Brain microvascular endothelial cell (primary cell): Measurements from ENCODE around the gene PCGF6.

Experiments used
- DNase-seq: peaks from one replicate; pipeline ENCODE4 v3.0.0-alpha.2; 2020
- H3K27ac ChIP-seq: fragments of 250-450 bp; sonication (Bioruptor Pico); 2 replicates; pipeline ENCODE4 v1.5.1; 2020; ENCODE audit warnings: mild to moderate bottlenecking, moderate library complexity
- H3K27me3 ChIP-seq: fragments of 250-450 bp; sonication (Bioruptor Pico); replicated peaks from 2 replicates; pipeline ENCODE4 v1.5.1; 2020; ENCODE audit warnings: mild to moderate bottlenecking
- H3K36me3 ChIP-seq: fragments of 250-450 bp; sonication (Bioruptor Pico); replicated peaks from 2 replicates; pipeline ENCODE4 v1.5.1; 2020; ENCODE audit warnings: mild to moderate bottlenecking
- H3K4me3 ChIP-seq: 2 replicates; pipeline ENCODE4 v1.5.1; 2011; ENCODE audit warnings: low read depth, mild to moderate bottlenecking, control low read depth, low read length, moderate library complexity
- in situ Hi-C: cut with HindIII; loops from 2 replicates; pipeline ENCODE4 v1.10.0; 2017; ENCODE audit warnings: low sequenced_read_pairs, low pct_ligation_motif_present
- TF ChIP-seq, protein P1 (sequence below): IDR thresholded peaks from 2 replicates; pipeline ENCODE4 v1.5.1; 2011; ENCODE audit warnings: low read depth, mild to moderate bottlenecking, moderate library complexity, low read length, control low read depth, inconsistent platforms; ENCODE audit errors: missing control alignments

The PCGF6 gene

DNA sequence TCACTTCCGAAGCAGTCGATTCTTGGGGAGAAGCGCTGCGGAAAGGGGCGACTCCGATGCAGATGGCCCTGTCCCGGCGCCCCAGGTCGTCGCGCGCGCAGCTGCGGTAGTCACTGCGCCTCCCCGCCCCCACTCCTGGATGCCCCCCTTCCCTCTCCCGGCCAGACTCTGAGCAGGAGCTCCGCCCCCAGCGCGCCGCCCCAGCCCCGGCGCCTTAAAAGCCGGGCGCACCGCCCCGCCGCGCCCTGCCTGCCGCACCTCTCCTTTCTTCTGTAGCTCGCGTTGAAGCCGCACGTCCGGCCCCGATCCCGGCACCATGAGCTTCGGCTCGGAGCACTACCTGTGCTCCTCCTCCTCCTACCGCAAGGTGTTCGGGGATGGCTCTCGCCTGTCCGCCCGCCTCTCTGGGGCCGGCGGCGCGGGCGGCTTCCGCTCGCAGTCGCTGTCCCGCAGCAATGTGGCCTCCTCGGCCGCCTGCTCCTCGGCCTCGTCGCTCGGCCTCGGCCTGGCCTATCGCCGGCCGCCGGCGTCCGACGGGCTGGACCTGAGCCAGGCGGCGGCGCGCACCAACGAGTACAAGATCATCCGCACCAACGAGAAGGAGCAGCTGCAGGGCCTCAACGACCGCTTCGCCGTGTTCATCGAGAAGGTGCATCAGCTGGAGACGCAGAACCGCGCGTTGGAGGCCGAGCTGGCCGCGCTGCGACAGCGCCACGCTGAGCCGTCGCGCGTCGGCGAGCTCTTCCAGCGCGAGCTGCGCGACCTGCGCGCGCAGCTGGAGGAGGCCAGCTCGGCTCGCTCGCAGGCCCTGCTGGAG is 73.8 kb downstream of the PCGF6 start, which contains the start of gene INA:
Gene INA (plus strand): TSS at position 243 of the 817 bp plus-strand sequence. CDS start 74 bp downstream, at position 317.
- TF ChIP-seq, protein P1, sequence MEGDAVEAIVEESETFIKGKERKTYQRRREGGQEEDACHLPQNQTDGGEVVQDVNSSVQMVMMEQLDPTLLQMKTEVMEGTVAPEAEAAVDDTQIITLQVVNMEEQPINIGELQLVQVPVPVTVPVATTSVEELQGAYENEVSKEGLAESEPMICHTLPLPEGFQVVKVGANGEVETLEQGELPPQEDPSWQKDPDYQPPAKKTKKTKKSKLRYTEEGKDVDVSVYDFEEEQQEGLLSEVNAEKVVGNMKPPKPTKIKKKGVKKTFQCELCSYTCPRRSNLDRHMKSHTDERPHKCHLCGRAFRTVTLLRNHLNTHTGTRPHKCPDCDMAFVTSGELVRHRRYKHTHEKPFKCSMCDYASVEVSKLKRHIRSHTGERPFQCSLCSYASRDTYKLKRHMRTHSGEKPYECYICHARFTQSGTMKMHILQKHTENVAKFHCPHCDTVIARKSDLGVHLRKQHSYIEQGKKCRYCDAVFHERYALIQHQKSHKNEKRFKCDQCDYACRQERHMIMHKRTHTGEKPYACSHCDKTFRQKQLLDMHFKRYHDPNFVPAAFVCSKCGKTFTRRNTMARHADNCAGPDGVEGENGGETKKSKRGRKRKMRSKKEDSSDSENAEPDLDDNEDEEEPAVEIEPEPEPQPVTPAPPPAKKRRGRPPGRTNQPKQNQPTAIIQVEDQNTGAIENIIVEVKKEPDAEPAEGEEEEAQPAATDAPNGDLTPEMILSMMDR: no peak
- no peaks in the 10 kb centered on the region for H3K36me3 ChIP-seq
- DNase-seq: no peak
- in situ Hi-C loops: no loop called here
- H3K27ac ChIP-seq: no peak within 1 kb of the TSS
- H3K27me3 ChIP-seq: peaks cover 18% of the 10 kb centered on the region
- peak within 1 kb of the TSS; percentile 37 for H3K4me3 ChIP-seq

DNA sequence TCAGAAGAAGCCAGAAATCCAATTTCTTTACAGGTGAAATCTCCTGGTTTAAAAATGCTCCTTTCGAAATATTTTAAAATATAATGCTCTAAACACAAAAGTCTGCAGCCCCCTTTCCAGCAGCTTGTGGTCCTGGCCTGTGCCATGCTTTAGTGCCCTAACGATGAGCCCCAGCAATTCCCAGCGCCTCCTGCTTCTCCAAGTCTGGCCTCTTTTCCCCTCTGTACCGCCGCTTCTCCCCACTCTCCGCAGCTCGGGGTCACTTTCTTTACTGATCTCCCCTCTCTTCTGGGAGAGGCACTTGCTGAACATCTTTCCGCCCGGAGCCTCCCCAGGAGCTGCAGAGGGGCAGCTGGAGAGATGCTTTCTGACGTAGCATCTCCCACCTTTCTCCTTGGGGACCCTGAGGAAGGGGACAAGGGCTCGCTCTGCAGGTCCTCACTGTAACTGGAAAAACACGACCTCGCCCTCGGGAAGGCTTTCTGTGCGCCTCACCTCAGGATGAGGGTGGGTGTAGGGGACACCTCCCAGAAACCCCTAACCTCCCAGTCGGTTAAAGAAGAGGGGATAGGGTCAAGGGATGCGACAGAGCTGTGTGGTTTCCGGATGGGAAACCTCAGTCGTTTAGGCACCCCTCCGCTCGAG is 74.6 kb downstream of the PCGF6 start:
- Histone ChIP-seq H3K36me3 (no peaks in the 10 kb centered on the region), H3K27me3 (peaks cover 18% of the 10 kb centered on the region), H3K4me3 (no peak overlapping the region), H3K27ac (no peak overlapping the region)
- TF ChIP-seq, protein P1: no peak
- in situ Hi-C loops: no loop called here
- no peak for DNase-seq

DNA sequence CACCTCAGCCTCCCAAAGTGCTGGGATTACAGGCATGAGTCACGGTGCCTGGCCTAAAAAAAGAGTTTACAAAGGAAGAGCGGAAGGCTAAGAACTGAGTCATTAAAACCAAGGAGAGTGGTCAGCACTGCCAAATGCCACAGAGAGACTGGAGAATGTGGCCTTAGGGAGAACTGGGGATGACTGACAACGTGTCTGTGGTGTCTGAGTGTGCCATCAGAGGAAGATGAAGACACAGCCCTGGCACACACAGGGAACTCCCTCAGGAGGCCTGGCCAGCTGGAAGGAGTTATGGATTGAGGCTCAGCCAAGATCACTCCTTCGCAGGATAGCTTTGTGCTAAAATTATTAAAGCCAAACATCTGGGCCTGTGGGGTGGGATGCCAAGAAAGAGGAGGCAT is 77.9 kb downstream of the PCGF6 start:
- H3K4me3 ChIP-seq: no peak overlapping the region
- no peak overlapping the region for H3K27ac ChIP-seq
- no peaks in the 10 kb centered on the region for H3K36me3 ChIP-seq
- TF ChIP-seq, protein P1: no peak
- in situ Hi-C loops: no loop called here
- H3K27me3 ChIP-seq: peaks cover 13% of the 10 kb centered on the region
- DNase-seq: peak; percentile 91

DNA sequence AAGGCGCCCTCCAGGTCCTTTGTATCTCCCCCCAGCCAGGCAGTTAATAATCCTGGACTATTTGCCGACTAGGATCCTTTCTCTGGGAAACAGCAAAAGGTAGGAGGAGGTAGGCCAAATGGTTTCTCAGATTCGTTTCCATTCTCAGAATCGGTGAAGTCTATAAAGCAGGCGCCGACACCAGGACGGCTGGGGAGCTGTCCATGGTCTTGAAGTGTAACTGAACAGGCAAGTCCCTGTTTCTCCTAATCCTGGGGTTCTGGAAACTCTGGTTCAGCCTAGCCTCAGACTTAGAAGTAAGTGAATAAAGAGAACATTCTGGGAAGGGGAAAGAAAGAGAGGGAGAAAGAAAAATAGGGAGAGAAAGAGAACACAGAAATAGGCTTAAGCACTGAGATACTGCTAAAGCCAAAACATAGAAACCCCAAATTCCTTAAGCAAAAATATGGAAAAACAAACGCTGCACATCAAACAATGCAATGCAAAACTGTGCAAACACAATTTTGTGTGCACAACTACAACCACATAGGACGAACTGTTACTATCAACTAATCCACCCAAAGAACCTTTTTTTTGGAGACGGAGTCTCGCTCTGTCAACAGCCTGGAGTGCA is 85.1 kb downstream of the PCGF6 start:
- no peak overlapping the region for H3K27ac ChIP-seq
- no peaks in the 10 kb centered on the region for H3K36me3 ChIP-seq
- TF ChIP-seq, protein P1: no peak
- in situ Hi-C loops: no loop called here
- H3K4me3 ChIP-seq: no peak overlapping the region
- peak; percentile 69 for DNase-seq
- no peaks in the 10 kb centered on the region for H3K27me3 ChIP-seq

DNA sequence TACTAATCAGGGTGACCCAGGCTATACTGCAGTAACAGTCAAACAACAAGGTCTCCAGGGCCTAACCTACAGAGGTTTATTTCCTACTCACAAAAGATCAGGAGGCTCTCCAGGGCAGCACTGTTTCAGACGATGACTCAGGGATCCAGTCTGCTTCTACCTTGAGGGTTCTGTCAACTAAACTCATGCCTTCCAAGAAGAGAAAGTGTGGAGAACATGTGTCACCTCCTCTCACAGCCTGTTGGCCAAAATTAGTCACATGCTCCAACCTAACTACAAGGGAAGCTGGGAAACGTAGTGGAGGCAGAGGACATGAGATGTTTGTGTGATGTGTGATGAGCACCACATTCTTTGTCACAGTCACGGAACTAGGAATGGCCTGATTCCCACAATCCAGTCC is 88.7 kb downstream of the PCGF6 start:
- TF ChIP-seq, protein P1: no peak
- in situ Hi-C loops: no loop called here
- Histone ChIP-seq H3K27ac (no peak overlapping the region), H3K4me3 (no peak overlapping the region), H3K36me3 (no peaks in the 10 kb centered on the region), H3K27me3 (no peaks in the 10 kb centered on the region)
- DNase-seq: no peak
